Keratinocyte (primary cell): Measurements from ENCODE around the gene SDCCAG8.

Experiments used
- EZH2 ChIP-seq: IDR thresholded peaks from one replicate; pipeline ENCODE4 v1.6.1; 2012; ENCODE audit warnings: inconsistent platforms, mild to moderate bottlenecking, low read length, moderate library complexity
- TF ChIP-seq, protein P1 (sequence below), 3 experiments: IDR thresholded peaks in 1 of 3; conservative IDR thresholded peaks in 1 of 3; optimal IDR thresholded peaks in 1 of 3; 2 replicates in 2 of 3; 3 replicates in 1 of 3; pipeline versions ENCODE3 to v1.5.1; 2011; ENCODE audit warnings: low read length in 3 of 3, mild to moderate bottlenecking in 3 of 3, moderate library complexity in 2 of 3, control low read depth in 1 of 3, inconsistent platforms in 1 of 3; ENCODE audit not compliant: insufficient read depth in 2 of 3; ENCODE audit errors: extremely low read depth in 1 of 3

DNA sequence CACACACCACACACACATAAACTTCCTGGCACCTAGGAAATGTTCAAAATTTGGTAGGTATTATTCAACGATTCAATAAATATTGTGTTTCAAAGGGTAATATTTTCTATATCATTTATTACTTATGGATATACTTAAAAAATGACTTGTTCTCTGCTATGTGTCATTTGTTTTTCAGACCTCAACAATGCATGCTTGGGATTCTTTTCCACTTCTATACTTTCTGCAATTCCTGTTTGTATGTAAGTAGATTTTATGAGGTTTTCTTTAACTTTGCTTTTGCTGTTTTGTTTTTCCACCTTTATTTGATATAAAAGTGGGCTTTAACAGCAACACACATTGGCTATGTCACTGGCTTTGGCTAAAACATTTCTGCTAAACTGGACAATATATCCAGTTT, 4.3 kb upstream of the SDCCAG8 start:
- TF ChIP-seq, protein P1, sequence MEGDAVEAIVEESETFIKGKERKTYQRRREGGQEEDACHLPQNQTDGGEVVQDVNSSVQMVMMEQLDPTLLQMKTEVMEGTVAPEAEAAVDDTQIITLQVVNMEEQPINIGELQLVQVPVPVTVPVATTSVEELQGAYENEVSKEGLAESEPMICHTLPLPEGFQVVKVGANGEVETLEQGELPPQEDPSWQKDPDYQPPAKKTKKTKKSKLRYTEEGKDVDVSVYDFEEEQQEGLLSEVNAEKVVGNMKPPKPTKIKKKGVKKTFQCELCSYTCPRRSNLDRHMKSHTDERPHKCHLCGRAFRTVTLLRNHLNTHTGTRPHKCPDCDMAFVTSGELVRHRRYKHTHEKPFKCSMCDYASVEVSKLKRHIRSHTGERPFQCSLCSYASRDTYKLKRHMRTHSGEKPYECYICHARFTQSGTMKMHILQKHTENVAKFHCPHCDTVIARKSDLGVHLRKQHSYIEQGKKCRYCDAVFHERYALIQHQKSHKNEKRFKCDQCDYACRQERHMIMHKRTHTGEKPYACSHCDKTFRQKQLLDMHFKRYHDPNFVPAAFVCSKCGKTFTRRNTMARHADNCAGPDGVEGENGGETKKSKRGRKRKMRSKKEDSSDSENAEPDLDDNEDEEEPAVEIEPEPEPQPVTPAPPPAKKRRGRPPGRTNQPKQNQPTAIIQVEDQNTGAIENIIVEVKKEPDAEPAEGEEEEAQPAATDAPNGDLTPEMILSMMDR (optimal IDR thresholded peaks at IDR 0.05 in 1 of 3, IDR thresholded peaks at IDR 0.05 in 1 of 3, conservative IDR thresholded peaks at IDR 0.05 in 1 of 3; ENCODE audit: extremely low read depth in 1 of 3, insufficient read depth in 2 of 3, low read length in 3 of 3), result no peak
- no peak for TF ChIP-seq EZH2
